K562 (cell line): ENCODE results near the gene CCNL2. TPM values are rescaled to one million over a fixed set of nuclear protein-coding genes. Genes with fewer than 3 reads are reported as not detected.

Experiments
- ATAC-seq: fragments of 200-7000 bp; cut with Tn5 transposase; 3 replicates; pipeline ENCODE4 v1.9.1; 2020; ENCODE audit warnings: moderate library complexity
- BruUV-seq: library from RNA; stranded (reverse); fragments of 400-500 nt; replicated peaks from 2 replicates; lab custom pipeline; 2021; lab: Mats Ljungman, UMichigan
- CTCF ChIA-PET: fragments of 300-600 bp; formaldehyde crosslinking; extraction: SDS; loops from one replicate; lab custom pipeline; 2021; ENCODE audit warnings: low intra/inter-chr PET ratio; lab: Yijun Ruan, JAX
- POLR2A ChIA-PET: fragments of 300-600, 350-650 bp; sonication (Branson Sonifier 250); formaldehyde crosslinking; extraction: SDS; loops from one replicate; lab custom pipeline; 2021; ENCODE audit warnings: antibody characterized with exemption, inconsistent platforms; lab: Yijun Ruan, JAX
- DNase-seq, 4 experiments: peaks; one replicate each; pipeline versions ENCODE4 v3.0.0 to v3.0.0-alpha.2; 2011 to 2018; ENCODE audit warnings: low spot score in 3 of 4, mixed read lengths in 3 of 4; ENCODE audit errors: extremely low read depth in 1 of 4
- FAIRE-seq: peaks from 2 replicates; lab custom pipeline; 2011; peaks lifted over from hg19 to GRCh38; lab: Jason Lieb, UNC
- H2AFZ ChIP-seq: 2 replicates; pipeline ENCODE4 v1.6.0; 2011; ENCODE audit warnings: low read depth, low read length, control low read depth, inconsistent platforms
- H3K27ac ChIP-seq: fragments of 200-600 bp; 3 replicates; pipeline ENCODE4 v1.8.0; 2011; ENCODE audit warnings: low read depth, mild to moderate bottlenecking, control low read depth, inconsistent platforms, low read length, moderate library complexity, mixed read lengths; ENCODE audit errors: extremely low read depth
- H3K27me3 ChIP-seq, 2 experiments: fragments of 300-600 bp in 1 of 2; 2 replicates in 1 of 2; 3 replicates in 1 of 2; pipeline versions ENCODE4 v1.6.0 to v1.8.0; 2011; ENCODE audit warnings: inconsistent platforms in 2 of 2, low read length in 2 of 2, mild to moderate bottlenecking in 1 of 2, mixed read lengths in 1 of 2, moderate library complexity in 1 of 2; ENCODE audit not compliant: control insufficient read depth in 2 of 2, insufficient read depth in 2 of 2
- H3K36me3 ChIP-seq: fragments of 300-600 bp; 3 replicates; pipeline ENCODE4 v1.8.0; 2011; ENCODE audit warnings: mild to moderate bottlenecking, low read length, inconsistent platforms; ENCODE audit not compliant: control insufficient read depth, insufficient read depth
- H3K4me1 ChIP-seq, 2 experiments: fragments of 200-600 bp in 1 of 2; replicated peaks in 1 of 2; 2 replicates in 1 of 2; 3 replicates in 1 of 2; pipeline versions ENCODE4 v1.5.1 to v1.8.0; 2011; ENCODE audit warnings: inconsistent platforms in 2 of 2, low read length in 2 of 2, mild to moderate bottlenecking in 1 of 2, mixed read lengths in 1 of 2, moderate library complexity in 1 of 2; ENCODE audit not compliant: control insufficient read depth in 2 of 2, insufficient read depth in 2 of 2
- H3K4me2 ChIP-seq: 2 replicates; pipeline ENCODE4 v1.6.1; 2011; ENCODE audit warnings: low read length, control low read depth, inconsistent platforms, mixed read lengths; ENCODE audit not compliant: insufficient read depth
- H3K4me3 ChIP-seq: fragments of 200-600 bp; sonication (generic), shearing (Covaris generic); 2 replicates; pipeline ENCODE4 v1.5.1; 2016; ENCODE audit warnings: control low read depth, inconsistent platforms
- H3K79me2 ChIP-seq: fragments of 200-600 bp; 3 replicates; pipeline ENCODE4 v1.8.0; 2011; ENCODE audit warnings: low read length, inconsistent platforms; ENCODE audit not compliant: control insufficient read depth, insufficient read depth
- H3K9ac ChIP-seq, 2 experiments: 2 replicates each; pipeline versions ENCODE4 v1.6.0 to v1.6.1; 2011; ENCODE audit warnings: low read depth in 2 of 2, low read length in 2 of 2, control low read depth in 1 of 2, inconsistent platforms in 1 of 2, mild to moderate bottlenecking in 1 of 2, mixed read lengths in 1 of 2; ENCODE audit not compliant: insufficient read depth in 1 of 2
- H3K9me1 ChIP-seq: one replicate; pipeline ENCODE4 v1.6.0; 2011; ENCODE audit warnings: inconsistent platforms, mild to moderate bottlenecking, low read length, moderate library complexity; ENCODE audit not compliant: control insufficient read depth, insufficient read depth
- H3K9me3 ChIP-seq: replicated peaks from 2 replicates; pipeline ENCODE4 v1.5.1; 2011; ENCODE audit warnings: low read depth, low read length, inconsistent platforms; ENCODE audit not compliant: control insufficient read depth, insufficient read depth
- H4K20me1 ChIP-seq: replicated peaks from 2 replicates; pipeline ENCODE4 v1.6.1; 2011; ENCODE audit warnings: low read length, inconsistent platforms, mixed read lengths; ENCODE audit not compliant: control insufficient read depth, insufficient read depth
- CBX2 ChIP-seq: fragments of 200-600 bp; sonication (generic); IDR thresholded peaks from one replicate; pipeline ENCODE4 v1.6.1; 2012; ENCODE audit warnings: mild to moderate bottlenecking, low read length, inconsistent platforms; ENCODE audit not compliant: insufficient read depth, poor library complexity, severe bottlenecking
- DMBX1 ChIP-seq: fragments of 250-450 bp; sonication (Bioruptor Pico); IDR thresholded peaks from 2 replicates; pipeline ENCODE4 v1.8.0; 2022; ENCODE audit warnings: inconsistent platforms, mild to moderate bottlenecking, moderate library complexity, borderline replicate concordance
- ELF2 ChIP-seq: fragments of 250-450 bp; sonication (Bioruptor Pico); IDR thresholded peaks from 2 replicates; pipeline ENCODE4 v1.5.0; 2021; ENCODE audit warnings: mild to moderate bottlenecking
- FUS ChIP-seq: fragments of 200-400 bp; formaldehyde crosslinking; optimal IDR thresholded peaks from 2 replicates; pipeline ENCODE3; 2017; ENCODE audit warnings: low read depth, low read length
- HSF4 ChIP-seq: fragments of 250-450 bp; sonication (Bioruptor Pico); IDR thresholded peaks from 2 replicates; pipeline ENCODE4 v2.1.2; 2022; ENCODE audit warnings: mild to moderate bottlenecking, moderate library complexity, borderline replicate concordance
- MAZ ChIP-seq, 2 experiments: fragments of 450-650 bp in 1 of 2; sonication (generic) in 1 of 2; formaldehyde crosslinking; IDR thresholded peaks in 1 of 2; conservative IDR thresholded peaks in 1 of 2; 2 replicates each; pipeline versions ENCODE4 v1.4.0 to v1.5.0; 2020; ENCODE audit warnings: mild to moderate bottlenecking in 1 of 2, missing genetic modification reagents in 1 of 2
- MYC ChIP-seq, 2 experiments: fragments of 250-450 bp in 1 of 2; sonication (Bioruptor Pico) in 1 of 2; IDR thresholded peaks; 2 replicates each; pipeline versions ENCODE4 v1.5.1 to v1.6.1; 2012 to 2021; ENCODE audit warnings: low read depth in 2 of 2, borderline replicate concordance in 1 of 2, improper control_type of control experiment in 1 of 2, low read length in 1 of 2, mild to moderate bottlenecking in 1 of 2, moderate library complexity in 1 of 2
- NR2C2 ChIP-seq, 2 experiments: fragments of 200-800 bp in 1 of 2; sonication (Bioruptor generic) in 1 of 2; sonication (generic) in 1 of 2; formaldehyde crosslinking in 1 of 2; IDR thresholded peaks; 2 replicates each; pipeline versions ENCODE4 v1.6.1 to v1.8.0; 2016 to 2022; ENCODE audit warnings: mild to moderate bottlenecking in 1 of 2, missing compliant biosample characterization in 1 of 2, missing genetic modification characterization in 1 of 2, missing genetic modification reagents in 1 of 2
- RBM22 ChIP-seq: fragments of 200-400 bp; formaldehyde crosslinking; IDR thresholded peaks from 2 replicates; pipeline ENCODE4 v1.6.1; 2018; ENCODE audit warnings: low read length, low read depth; ENCODE audit not compliant: poor library complexity, severe bottlenecking
- SMAD2 ChIP-seq: fragments of 150-350 bp; IDR thresholded peaks from 2 replicates; pipeline ENCODE4 v1.6.1; 2014; ENCODE audit warnings: low read depth, mild to moderate bottlenecking, low read length
- ZNF133 ChIP-seq: fragments of 250-450 bp; sonication (Bioruptor Pico); IDR thresholded peaks from 2 replicates; pipeline ENCODE4 v1.4.0; 2020; ENCODE audit warnings: mild to moderate bottlenecking
- ZNF197 ChIP-seq: fragments of 200-800 bp; sonication (Bioruptor generic); IDR thresholded peaks from 2 replicates; pipeline ENCODE4 v1.6.1; 2016; ENCODE audit warnings: low read depth, missing genetic modification characterization, missing compliant biosample characterization
- ZNF408 ChIP-seq: fragments of 250-450 bp; sonication (Bioruptor Pico); IDR thresholded peaks from 2 replicates; pipeline ENCODE4 v1.4.0; 2020; ENCODE audit warnings: low read depth, mild to moderate bottlenecking, moderate library complexity
- ZNF41 ChIP-seq: fragments of 250-450 bp; sonication (Bioruptor Pico); conservative IDR thresholded peaks from 2 replicates; pipeline ENCODE4 v1.4.0; 2020; ENCODE audit warnings: mild to moderate bottlenecking
- WGBS: fragments of 100-300 bp; shearing (Covaris generic); methylation state at CpG from one replicate; pipeline ENCODE4 v1.1.6; 2016; ENCODE audit warnings: low coverage, mixed read lengths; ENCODE audit not compliant: insufficient coverage; ENCODE audit errors: missing lambda C conversion rate; 5-methylcytosine and 5-hydroxymethylcytosine counted together
- in situ Hi-C: fragments of 300-500 bp; cut with MboI; formaldehyde crosslinking; loops from 4 replicates; pipeline ENCODE4 v1.15.0; 2018; ENCODE audit warnings: inconsistent platforms, mixed read lengths
- intact Hi-C: fragments of 100-400 bp; cut with micrococcal nuclease; formaldehyde crosslinking; loops from 2 replicates; pipeline ENCODE4 v1.14.2; 2022
- polyA plus RNA-seq, 8 experiments: library from polyadenylated mRNA; depleted of rRNA in 4 of 8; stranded (reverse) in 5 of 8; unstranded in 3 of 8; fragments of >200 nt; fragmentation: Nextera tagmentation in 2 of 8; fragmentation: Illumina TruSeq in 1 of 8; extraction: Ambion mirVana in 2 of 8; extraction: Trizol in 1 of 8; gene quantifications; 2 replicates each; pipeline versions ENCODE4 v1.2.1 to v1.2.3, GENCODE V29; 2011 to 2014; ENCODE audit warnings: inconsistent platforms in 1 of 8, missing spikeins in 1 of 8
- total RNA-seq, 7 experiments: library from RNA; depleted of rRNA in 6 of 7; stranded (reverse); fragments of >200 nt in 6 of 7; fragmentation: Illumina TruSeq in 2 of 7; extraction: Trizol in 2 of 7; gene quantifications; 2 replicates each; pipeline versions ENCODE4 v1.2.1 to v1.2.3, GENCODE V29; 2011 to 2021; ENCODE audit warnings: low replicate concordance in 1 of 7
- TF ChIP-seq, protein P1 (sequence below): fragments of 450-650 bp; IDR thresholded peaks from 2 replicates; pipeline ENCODE4 v1.6.1; 2018; ENCODE audit warnings: mild to moderate bottlenecking, low read depth; ENCODE audit not compliant: partially characterized antibody
- TF ChIP-seq, protein P2 (sequence below): fragments of 450-650 bp; IDR thresholded peaks from 2 replicates; pipeline ENCODE4 v1.6.1; 2016; ENCODE audit warnings: borderline replicate concordance

CCNL2 gene
- total and polyA plus RNA-seq, 9 of the 15 experiments (the other 6 are each of a cell fraction or from before 2014, with no cell fraction given): 2.8 to 287 (median 94.5) TPM

DNA sequence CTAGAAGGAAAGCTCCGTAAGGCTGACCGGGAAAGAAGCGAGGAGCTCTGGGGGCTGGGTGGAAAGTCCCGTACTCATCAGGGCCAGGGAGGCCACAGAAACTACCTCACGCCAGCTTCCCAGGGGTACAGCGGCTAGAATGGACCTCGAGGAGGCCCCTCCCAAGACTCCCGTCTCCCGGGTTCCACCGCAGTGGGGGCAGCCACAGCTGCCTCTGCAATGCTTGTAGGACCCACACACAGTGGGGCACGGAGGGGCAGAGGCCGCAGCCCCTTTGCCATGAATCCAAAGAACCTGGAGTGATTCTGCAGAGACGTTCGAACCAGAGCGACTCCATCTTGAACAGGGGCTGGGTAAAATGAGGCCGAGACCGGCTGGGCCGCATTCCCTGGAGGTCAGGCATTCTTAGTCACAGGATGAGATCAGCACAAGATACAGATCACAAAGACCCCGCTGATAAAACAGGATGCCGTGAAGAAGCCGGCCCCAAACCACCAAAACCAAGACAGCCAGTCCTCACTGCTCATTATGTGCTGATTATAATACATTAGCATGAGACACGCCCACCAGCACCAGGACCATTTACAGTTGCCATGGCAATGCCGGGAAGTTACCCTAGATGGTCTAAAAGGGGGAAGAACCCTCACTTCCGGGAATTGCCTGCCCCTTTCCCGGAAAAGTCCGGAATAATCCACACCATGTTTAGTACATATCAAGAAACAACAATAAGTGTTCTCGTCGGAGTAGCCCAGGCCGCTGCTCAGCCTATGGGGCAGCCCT, 23.5 kb upstream of the CCNL2 start:
- ATAC-seq (peak; percentile 65), FAIRE-seq (peak; percentile 97), DNase-seq (peak in 1 of 4 experiments; percentile 78)
- no peaks in the 10 kb centered on the region for H3K79me2 ChIP-seq
- 38% methylated on average over 29 of the region's 29 CpGs for WGBS
- no peaks in the 10 kb centered on the region for H4K20me1 ChIP-seq
- CTCF ChIA-PET: no interaction called here
- no peak overlapping the region for H3K4me3 ChIP-seq
- POLR2A ChIA-PET: interaction anchor here (1.4 to 1.9 kb wide), 2 partner anchors 10 kb away, joined by 5 read pairs; no protein-coding TSS in a partner anchor
- peak overlapping the region; percentile 22; the same call in 1 of the 2 replicates for H3K4me2 ChIP-seq
- H3K4me1 ChIP-seq: peaks cover 3 to 48% of the 10 kb centered on the region in 2 experiments; a peak in 4 of 5 replicates
- H3K27me3 ChIP-seq: no peaks in the 10 kb centered on the region
- in situ Hi-C loops (no loop called here), intact Hi-C loops (no loop called here)
- H3K9ac ChIP-seq: peak overlapping the region in 1 of 2 experiments; percentile 33; a peak in 1 of 4 replicates
- BruUV-seq: no TSS peak
- H3K36me3 ChIP-seq: no peaks in the 10 kb centered on the region
- no peak overlapping the region for H3K27ac ChIP-seq
- no peaks in the 10 kb centered on the region for H3K9me3 ChIP-seq
- peak overlapping the region; percentile 41; the same call in 1 of the 2 replicates for H2AFZ ChIP-seq
- no peaks in the 10 kb centered on the region for H3K9me1 ChIP-seq
- TF ChIP-seq ZNF133 (CRISPR knock-in tag) (no peak), CBX2 (no peak), DMBX1 (CRISPR knock-in tag) (peak; percentile 85), NR2C2 (CRISPR knock-in tag; IDR thresholded peaks at IDR 0.05) (no peak), NR2C2 (tag; IDR thresholded peaks at IDR 0.05) (peak; percentile 36; the same call in 1 of the 2 replicates), SMAD2 (no peak), FUS (no peak), MAZ (CRISPR knock-in tag; conservative IDR thresholded peaks at IDR 0.05 in 1 of 2, IDR thresholded peaks at IDR 0.05 in 1 of 2) (0 out of 4 replicates have a peak, but pooled peaks of 1 of the 2 experiments have one; percentile 36), HSF4 (CRISPR knock-in tag) (peak; percentile 44; the same call in 1 of the 2 replicates), MYC (IDR thresholded peaks at IDR 0.05; ENCODE audit: low read depth, low read length) (no peak), MYC (CRISPR knock-in tag; IDR thresholded peaks at IDR 0.05; ENCODE audit: borderline replicate concordance, low read depth) (peak; percentile 82; the same call in 1 of the 2 replicates), ZNF41 (CRISPR knock-in tag) (peak; percentile 85), ZNF197 (CRISPR knock-in tag) (0 out of 2 replicates have a peak, but pooled peaks have one; percentile 73), ZNF408 (CRISPR knock-in tag) (no peak), RBM22 (no peak), ELF2 (CRISPR knock-in tag) (peak; percentile 51; the same call in 1 of the 2 replicates)
- TF ChIP-seq, protein P1, sequence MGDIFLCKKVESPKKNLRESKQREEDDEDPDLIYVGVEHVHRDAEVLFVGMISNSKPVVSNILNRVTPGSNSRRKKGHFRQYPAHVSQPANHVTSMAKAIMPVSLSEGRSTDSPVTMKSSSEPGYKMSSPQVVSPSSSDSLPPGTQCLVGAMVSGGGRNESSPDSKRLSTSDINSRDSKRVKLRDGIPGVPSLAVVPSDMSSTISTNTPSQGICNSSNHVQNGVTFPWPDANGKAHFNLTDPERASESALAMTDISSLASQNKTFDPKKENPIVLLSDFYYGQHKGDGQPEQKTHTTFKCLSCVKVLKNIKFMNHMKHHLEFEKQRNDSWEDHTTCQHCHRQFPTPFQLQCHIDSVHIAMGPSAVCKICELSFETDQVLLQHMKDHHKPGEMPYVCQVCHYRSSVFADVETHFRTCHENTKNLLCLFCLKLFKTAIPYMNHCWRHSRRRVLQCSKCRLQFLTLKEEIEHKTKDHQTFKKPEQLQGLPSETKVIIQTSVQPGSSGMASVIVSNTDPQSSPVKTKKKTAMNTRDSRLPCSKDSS: no peak
- TF ChIP-seq, protein P2, sequence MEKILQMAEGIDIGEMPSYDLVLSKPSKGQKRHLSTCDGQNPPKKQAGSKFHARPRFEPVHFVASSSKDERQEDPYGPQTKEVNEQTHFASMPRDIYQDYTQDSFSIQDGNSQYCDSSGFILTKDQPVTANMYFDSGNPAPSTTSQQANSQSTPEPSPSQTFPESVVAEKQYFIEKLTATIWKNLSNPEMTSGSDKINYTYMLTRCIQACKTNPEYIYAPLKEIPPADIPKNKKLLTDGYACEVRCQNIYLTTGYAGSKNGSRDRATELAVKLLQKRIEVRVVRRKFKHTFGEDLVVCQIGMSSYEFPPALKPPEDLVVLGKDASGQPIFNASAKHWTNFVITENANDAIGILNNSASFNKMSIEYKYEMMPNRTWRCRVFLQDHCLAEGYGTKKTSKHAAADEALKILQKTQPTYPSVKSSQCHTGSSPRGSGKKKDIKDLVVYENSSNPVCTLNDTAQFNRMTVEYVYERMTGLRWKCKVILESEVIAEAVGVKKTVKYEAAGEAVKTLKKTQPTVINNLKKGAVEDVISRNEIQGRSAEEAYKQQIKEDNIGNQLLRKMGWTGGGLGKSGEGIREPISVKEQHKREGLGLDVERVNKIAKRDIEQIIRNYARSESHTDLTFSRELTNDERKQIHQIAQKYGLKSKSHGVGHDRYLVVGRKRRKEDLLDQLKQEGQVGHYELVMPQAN: no peak
